ENCODE data around the gene GAS2L2. TPM values are rescaled to one million over a fixed set of nuclear protein-coding genes. Genes with fewer than 3 reads are reported as not detected.
"Not testable (repeated sequence)": the region's sequence is repeated elsewhere in the genome, so short reads cannot be mapped to it uniquely, and the experiment has no call there.

GAS2L2 gene
- polyA plus RNA-seq, 4 donors = 0.05 to 0.07 TPM; not detected in 2

DNA sequence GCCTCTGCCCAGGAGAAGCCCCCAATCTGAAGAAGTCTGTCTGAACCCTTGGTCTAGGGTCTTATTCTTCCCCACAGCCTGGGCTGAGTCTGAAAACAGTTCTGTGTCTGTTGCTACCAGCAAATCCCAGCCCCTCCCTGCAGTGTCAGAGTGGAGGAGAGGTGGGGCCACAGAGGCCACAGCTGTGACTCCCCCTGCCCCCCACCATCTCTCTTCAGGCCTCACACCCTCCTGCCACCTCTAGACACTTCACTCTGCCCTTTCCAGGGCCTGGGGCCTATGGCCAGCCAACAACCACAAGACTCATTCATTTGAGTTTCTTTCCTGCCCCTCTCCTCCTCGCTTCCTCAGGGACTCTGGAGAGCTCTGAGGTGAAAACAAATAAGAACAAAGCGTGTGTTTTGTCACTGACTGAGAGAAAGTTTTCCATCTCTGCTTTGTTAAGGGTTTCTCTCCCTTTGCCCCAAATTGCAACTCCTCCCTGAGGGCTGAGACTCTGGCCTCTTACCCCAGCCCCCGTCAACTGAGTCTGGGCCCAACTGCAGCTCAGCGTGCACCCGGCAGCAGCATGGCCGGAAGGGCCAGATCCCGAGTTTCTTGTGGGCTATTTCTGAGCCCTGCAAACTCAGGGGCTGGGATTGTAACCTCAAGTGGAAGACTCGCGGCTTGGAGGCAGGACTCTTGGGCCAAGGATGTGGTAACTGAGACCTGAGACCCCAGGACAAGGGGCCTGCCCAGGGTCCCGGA is 20.8 kb upstream of the GAS2L2 start:
- DNase-seq (ENCODE audit: low read depth in 4 of 4, low spot score in 3 of 4) = no peak

DNA sequence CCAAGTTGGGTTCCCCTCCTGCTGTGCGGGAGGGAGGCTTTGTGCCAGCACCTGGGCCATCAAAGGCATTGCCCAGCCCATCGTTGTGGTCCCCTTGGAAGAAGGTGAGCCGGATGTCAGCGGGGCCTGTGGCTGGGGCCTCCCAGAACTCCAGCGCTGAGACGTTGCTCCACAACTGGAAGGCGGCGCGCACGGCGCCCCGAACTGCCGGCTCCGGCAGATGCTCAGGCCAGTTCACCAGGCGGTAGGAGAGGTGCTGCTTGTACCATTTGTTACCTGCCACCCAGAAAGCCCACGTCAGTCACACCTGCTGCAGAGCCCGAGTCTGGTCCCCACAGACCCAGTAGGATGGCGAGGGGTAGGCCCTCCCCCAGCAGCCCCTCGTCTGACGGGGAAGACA is 20.1 kb upstream of the GAS2L2 start:
- DNase-seq (ENCODE audit: low read depth in 4 of 4, low spot score in 3 of 4) = no peak

DNA sequence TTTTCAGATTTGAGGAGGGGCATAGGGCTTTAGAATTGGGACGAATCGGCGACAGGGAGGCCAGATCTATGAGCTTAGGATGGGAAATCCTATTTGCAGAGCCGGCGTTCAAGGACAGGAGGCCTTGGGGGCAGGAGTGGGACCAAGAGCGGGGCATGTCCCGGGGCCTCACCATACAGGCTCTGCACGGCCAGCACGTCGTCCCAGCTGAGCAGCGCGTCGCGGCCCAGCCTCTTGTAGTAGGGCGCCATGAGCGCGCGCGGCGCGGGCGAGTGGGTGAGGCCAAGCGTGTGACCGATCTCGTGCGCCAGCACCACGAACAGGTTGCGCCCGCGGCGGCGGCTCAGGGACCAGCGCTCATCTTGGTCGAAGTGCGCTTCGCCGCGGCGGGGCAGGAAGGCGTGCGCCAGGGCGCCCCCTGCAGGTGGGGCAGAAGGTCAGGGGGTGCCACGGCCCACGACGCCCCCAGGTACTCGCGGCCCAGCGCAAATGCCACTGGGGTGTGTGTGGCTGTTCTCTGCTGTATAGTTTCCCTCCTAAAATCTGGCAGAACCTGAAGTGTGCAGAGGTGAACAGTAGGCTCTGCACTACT is 17.0 kb upstream of the GAS2L2 start:
- no peak for DNase-seq (ENCODE audit: low read depth in 4 of 4, low spot score in 3 of 4)

DNA sequence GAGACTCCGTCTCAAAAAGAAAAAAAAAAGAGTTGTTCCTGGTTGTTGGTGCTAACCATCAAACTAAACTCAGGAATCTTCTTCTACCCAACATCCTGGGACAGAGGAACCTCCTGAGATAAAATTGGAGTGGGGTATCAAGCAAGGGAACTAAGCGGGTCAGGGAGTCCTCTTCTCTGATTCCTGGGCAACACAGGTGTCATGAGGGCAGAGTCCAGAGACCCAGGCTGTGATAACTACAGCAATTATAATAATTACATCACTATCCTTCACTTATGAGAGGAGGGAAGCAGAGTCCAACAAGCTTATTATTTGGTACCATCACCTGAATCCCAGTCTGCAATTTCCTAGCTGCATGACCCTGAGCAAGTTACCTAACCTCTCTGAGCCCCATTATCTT is 15.8 kb upstream of the GAS2L2 start:
- DNase-seq (ENCODE audit: low read depth in 4 of 4, low spot score in 3 of 4) = no peak

DNA sequence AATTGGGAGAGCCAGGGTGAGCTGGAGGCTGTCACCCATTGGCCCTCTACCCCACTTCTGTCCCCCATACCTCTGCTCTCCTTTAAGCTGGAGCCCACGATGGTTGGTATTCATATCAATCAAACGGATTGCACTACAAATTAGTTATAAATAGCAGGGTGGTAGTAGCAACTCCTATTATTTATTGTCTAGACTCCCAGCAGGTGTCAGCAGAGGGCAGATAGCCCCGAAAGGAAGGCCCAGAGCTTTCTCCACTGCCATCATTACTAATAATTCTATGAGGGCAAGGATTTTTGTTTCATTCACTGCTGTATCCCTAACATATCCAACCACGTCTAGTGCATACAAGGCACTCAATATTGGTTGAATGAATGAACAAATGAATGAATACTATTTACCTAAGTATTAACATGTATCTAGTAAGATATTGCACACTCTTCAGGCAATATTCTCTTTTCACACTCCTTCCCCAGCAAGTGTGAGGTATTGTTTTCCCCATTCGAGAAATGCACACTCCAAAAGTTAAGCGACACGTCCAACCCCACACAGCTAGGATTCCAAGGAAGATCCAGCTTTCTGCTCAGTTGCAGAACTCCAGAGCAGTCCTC is 14.0 kb upstream of the GAS2L2 start:
- no peak for DNase-seq (ENCODE audit: low read depth in 4 of 4, low spot score in 3 of 4)

DNA sequence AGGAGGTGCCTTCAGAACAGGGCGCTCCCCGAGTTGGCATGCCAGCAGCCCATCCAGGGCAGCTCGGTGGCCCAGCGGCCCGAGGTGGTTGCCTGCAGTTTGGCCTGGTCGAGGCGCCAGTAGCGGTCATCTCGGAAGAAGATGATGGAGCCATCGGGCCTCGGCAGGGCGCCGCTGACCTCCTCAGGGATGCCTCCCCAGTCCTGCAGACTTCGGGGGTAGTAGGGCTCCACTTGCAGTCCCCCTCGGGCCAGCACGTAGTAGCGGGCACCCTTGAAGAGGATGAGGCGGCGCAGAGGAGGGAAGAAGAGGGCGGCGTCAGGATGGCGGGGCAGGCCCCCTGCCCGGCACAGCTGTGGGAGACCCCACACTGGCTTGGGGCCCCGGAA is 13.4 kb upstream of the GAS2L2 start:
- no peak for DNase-seq (ENCODE audit: low read depth in 4 of 4, low spot score in 3 of 4)

DNA sequence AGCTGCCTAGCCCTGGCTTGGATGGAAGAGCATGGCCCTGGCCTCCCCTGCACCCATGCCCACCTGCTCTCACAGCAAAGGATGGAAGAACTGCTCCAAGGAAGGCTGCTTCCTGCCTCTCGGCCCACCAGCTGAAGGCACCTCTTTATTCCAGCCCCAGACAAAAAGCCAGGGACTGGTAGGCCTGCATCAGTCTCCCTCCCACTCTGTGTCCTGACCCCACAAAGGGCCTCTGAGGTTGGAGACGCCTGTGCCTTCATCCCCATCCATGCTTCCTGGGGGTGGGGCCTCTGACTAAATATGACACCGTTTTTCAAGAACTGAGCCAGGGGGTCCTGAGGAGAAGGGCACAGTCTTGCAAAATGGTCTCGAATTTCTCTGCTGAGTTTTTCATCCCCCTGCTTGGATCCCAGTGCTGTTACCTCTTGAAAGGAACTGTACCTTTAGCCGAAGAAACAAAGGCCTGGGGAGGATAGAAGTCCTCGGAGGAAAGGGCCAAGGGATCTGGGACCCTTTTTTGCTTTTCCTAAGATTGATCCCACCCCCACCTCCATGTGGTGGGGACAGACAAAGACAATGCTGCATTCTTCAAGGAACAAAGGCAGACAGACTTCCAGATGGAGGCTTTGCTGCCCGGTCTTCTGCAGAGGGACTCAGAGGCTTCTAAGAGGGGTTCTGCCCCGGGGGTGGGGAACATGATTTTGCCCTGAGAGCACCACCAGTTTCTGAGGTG is 12.9 kb upstream of the GAS2L2 start:
- no peak for DNase-seq (ENCODE audit: low read depth in 4 of 4, low spot score in 3 of 4)

DNA sequence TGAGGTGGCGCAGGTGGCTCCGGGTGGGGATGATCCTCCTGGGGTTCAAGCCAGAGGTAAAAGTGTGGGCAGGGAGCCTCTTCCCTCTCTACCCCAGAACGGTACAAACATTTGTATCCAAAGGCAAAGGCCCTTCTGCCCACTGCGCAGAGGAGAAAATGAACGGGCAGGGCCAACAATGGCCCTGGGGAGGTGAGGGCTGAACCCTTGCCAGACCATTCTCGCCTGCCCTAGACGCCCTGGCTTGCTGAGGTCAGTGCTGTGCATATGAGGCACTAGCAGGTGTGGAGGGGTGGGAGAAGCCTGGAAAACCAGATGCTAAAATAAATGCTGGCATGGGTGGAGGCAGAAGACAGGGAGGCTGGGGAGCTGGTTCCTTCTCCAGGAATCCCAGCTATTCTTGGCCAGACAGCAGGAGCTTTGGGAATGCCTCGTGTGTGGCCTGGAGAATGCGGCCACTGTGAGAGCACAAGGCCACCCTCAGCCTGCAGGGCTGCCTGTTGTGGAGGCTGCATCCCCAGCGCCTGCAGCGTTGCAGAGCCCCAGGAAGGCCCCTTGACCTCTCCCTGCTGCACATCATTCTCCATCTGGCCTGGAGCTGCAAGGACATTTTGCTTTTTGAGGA is 12.2 kb upstream of the GAS2L2 start:
- no peak for DNase-seq (ENCODE audit: low read depth in 4 of 4, low spot score in 3 of 4)

DNA sequence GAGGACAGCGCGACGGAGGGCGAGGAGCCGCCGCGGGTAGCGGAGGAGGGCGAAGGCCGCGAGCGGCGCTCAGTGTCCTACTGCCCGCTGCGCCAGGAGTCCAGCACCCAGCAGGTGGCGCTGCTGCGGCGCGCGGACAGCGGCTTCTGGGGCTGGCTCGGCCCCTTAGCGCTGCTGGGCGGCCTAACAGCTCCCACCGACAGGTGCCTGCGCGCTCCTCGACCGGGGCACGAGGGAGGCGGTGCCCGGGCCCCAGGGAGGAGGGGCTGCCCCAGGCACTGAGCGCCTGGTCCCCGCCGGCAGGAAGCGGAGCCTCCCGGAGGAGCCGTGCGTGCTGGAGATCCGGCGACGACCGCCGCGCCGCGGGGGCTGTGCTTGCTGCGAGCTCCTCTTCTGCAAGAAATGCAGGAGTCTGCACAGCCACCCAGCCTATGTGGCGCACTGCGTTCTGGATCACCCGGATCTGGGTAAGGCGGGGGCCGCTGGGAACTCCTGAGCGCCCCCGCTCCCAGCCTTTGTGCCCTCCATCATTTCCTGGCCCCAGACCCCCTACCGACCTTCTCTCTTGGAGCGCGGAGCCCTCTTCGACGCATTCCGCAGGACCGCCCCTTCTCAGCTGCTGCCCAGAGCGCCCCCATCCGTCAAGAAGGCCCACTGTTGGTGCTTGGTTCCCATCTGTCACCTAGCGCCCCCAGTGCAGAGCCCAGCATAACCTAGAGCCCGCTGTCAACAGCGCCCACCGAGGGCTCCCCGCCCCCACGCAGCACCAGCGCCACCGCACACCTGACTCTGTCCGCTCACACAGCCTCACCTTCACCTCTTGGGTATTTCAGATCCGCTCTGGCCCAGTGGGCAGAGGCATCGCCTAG is 11.3 kb upstream of the GAS2L2 start:
- DNase-seq (ENCODE audit: low read depth in 4 of 4, low spot score in 3 of 4) = peak; percentile 77 to 86 (median 82)

DNA sequence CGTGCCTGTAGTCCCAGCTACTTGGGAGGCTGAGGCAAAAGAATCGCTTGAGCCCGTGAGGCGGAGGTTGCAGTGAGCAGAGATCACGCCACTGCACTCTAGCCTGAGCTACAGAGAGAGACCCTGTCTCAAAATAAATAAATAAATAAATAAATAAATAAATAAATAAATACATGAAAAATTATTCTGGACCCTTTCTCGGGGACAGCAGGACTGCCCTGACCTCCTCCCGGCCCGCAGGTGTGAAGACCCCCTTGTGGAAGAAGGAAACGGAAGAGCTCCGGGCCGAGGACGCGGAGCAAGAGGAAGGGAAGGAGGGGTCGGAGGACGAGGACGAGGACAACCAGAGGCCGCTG is 10.7 kb upstream of the GAS2L2 start:
- no peak for DNase-seq (ENCODE audit: low read depth in 4 of 4, low spot score in 3 of 4)

DNA sequence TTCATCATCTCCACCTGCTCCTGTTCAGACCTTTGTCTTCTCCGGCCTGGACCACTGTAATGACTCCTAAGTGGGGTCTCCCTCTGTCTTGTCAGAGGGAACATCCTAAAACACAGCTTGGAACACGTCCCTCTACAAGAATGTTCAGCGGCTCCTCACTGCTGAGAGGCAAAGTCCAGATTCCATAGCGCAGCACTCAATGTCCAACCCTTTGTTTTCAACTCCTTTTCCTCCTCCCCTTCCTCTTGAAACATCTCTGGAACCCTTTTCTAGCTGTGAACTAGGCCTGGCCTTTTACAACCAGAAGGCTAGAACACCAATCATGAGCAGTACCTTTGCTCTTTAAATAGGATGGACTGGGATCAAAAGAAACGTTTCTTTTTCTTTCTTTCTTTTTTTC is 8.6 kb upstream of the GAS2L2 start:
- DNase-seq (ENCODE audit: low read depth in 4 of 4, low spot score in 3 of 4) = no peak

DNA sequence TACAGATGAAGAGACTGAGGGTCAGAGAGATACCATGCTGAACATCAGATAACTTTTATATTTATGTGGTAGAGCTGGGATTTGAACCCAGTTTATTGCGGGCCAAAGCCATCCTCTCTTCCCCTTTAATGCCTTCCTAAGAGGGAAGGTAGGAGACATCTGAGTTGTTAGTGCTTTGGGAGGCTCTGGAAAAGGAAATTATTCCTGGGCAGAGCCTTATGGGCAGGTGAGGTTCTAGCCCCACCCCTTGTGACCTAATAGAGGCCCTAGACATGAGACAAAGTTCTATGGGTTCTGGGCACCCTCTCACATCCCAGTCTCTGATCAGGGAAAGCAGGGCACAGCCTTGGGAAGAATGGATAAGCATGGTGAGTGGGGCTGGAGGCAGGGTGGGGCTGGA is 7.5 kb upstream of the GAS2L2 start, which contains the start of gene C17orf50:
Gene C17orf50 (plus strand): TSS at position 301 of the 400 bp plus-strand sequence. CDS start 55 bp downstream, at position 356.
- no peak for DNase-seq (ENCODE audit: low read depth in 4 of 4, low spot score in 3 of 4)

DNA sequence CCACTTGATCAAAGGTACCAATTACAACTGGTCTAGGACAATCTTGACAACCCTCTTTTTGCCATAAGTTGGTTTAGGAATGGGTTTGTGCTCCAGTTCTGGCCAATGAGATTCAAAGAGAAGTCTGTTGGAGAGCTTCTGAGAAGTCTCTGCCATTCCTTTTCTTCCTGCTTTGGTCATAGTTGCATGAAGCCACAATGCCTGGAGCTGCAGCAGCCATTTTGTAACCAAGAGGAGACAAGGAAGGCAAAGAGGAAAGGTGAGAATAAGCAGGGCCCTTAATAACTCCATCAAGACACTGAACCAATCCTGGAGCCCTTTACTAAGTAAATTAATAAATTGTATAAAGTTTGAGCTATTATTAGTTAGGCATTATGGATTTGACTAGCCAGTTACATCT is 4.2 kb upstream of the GAS2L2 start:
- no peak for DNase-seq (ENCODE audit: low read depth in 4 of 4, low spot score in 3 of 4)

DNA sequence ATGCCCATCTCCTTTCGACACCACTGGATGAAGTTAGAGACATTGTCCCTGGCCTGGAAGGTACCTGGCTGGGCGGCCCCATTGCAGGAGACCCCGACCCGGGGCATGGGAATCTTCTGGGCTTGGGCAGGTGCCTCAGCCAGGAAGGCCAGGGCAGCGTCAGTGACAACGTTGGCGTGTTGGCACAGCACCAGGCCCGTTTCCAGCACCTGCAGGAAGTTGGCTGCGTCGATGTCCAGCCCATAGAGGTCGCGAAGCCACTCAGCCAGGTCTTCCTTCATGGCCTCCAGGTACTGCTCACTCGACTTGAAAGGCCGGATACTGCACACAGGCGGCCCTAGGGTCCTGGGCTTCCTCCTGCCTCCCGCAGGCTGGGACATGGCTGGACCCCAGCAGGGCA is 568 bp downstream of the GAS2L2 start:
- DNase-seq (ENCODE audit: low read depth in 4 of 4, low spot score in 3 of 4) = no peak

DNA sequence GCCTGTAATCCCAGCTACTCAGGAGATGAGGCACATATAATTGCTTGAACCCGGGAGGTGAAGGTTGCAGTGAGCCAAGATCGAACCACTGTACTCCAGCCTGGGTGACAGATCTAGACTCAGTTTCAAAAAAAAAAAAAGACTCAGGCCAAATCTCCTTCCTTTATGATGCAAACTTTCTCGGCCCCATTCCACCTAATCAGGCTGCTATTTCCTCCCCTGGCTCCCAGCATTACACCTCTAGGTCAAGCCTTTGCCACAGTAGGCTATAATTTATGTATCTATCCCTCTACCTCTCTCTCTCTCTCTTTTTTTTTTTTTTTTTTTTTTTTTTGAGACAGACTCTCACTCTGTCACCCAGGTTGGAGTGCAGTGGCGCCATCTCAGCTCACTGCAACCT is 1.5 kb downstream of the GAS2L2 start:
- not testable (repeated sequence) for DNase-seq (ENCODE audit: low read depth in 4 of 4, low spot score in 3 of 4)

DNA sequence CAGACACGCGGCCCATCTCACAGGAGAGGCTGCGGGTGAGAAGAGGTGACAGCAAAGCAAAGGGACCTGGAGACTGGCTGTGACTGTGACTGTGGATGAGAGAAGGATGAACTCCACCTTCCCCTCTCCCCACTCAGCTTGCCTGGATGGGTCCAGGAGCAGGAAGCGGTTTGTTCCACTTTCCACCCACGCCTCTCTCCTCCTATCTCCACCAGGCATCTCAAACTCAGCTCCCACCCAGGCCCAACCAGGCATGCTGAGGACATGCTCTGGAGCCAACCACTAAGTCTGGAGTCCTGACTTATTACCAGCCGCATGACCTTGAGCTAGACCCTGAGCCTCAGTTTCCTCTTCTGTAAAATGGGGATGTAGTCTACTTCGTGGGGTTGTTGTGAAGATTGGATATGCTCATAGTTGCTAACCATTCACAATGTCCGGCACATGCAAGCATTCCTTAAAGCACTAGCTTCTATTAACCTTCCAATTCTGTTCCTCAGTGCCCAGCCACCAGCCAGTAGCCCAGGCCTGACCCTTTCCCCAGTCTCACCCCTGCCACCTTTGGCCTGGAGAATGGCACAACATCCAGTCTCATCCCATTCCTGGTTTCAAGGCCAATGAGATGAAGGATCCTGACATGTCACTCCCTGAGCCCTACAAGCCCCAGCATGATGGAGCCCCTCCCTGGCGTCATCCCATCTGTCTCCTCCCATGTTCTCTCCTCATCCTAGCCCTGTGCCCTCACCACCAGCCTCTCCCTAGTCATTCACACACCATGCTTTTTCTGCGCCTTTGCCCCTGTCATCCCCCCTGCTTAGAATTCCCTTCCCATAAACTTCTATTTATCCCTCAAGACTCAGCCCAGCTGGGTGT is 2.3 kb downstream of the GAS2L2 start:
- no peak for DNase-seq (ENCODE audit: low read depth in 4 of 4, low spot score in 3 of 4)

DNA sequence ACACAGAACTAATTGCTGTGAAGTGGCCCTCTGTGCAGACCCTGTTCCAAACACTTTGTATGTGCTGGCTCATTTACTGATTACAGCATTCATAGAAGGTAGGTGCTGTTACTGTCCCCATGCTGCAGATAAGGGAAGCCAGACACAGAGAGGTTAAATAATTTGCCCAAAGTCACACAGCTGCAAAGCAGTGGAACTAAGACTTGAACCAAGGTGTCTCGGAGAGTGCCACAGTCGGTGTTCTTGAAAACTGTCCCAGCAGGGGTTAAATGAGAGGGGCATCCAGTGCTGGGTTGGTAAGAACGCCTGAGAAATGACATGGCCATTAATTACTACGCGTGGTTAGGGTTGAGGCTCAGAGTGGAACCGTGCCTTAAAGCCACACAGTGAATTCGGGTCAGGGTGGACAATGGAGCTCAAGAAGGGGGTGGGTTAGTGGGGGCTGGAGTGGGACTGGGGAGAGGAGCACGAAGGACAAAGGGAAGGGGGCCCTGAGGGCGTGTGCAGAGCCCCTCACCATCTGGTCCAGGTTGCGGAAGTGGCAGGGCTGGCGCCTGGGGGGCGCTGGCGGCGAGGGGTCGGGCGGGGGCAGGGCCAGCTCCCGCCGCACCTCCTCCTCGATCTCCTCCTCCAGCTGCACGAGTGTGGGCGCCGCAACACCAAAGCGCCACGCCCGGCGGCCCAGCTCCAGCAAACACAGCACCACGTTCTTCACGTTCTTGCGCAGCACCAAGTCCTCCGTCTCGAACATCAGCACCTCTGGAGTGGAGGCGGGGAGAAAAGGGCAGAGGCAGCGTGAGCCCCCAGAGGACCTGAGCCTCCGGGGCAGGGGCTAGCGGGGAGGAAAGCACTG is 3.3 kb downstream of the GAS2L2 start:
- no peak for DNase-seq (ENCODE audit: low read depth in 4 of 4, low spot score in 3 of 4)

DNA sequence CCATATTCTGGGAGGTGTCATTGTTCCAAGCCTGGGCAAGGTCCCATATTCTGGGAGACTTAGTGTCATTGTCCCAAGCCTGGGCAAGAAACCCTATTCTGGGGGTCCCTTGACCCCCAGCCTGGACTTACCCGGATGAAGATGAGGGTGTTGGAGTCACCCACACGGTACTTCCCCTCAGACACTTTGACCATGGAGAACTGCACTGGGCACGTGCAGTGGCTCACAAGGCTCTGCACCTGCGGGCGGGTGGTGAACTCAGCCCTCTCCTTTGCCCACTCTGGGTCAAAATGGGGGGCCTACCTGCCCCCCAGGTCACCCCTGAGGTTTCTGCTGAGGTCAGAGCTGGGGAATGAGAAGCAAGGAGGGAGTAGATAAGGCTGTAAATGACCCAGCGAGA is 4.1 kb downstream of the GAS2L2 start:
- no peak for DNase-seq (ENCODE audit: low read depth in 4 of 4, low spot score in 3 of 4)

Measured in right renal pelvis (tissue), 4 donors.